ENCODE results near the gene TSTD1.
"Not testable (repeated sequence)": the region's sequence is repeated elsewhere in the genome, so short reads cannot be mapped to it uniquely, and the experiment has no call there.

DNA sequence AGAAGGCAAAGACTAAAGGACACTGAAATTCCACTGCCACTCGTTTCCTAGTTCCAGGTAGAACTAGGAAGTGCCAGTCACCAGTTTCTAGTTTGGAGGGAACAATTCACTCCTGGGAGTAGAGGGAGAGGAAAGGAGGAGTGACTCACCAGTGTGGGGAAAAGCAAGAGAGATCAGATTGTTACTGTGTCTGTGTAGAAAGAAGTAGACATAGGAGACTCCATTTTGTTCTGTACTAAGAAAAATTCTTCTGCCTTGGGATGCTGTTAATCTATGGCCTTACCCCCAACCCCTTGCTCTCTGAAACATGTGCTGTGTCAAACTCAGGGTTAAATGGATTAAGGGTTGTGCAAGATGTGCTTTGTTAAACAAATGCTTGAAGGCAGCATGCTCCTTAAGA is 22.1 kb downstream of the TSTD1 start:
- TF ChIP-seq, protein P1, sequence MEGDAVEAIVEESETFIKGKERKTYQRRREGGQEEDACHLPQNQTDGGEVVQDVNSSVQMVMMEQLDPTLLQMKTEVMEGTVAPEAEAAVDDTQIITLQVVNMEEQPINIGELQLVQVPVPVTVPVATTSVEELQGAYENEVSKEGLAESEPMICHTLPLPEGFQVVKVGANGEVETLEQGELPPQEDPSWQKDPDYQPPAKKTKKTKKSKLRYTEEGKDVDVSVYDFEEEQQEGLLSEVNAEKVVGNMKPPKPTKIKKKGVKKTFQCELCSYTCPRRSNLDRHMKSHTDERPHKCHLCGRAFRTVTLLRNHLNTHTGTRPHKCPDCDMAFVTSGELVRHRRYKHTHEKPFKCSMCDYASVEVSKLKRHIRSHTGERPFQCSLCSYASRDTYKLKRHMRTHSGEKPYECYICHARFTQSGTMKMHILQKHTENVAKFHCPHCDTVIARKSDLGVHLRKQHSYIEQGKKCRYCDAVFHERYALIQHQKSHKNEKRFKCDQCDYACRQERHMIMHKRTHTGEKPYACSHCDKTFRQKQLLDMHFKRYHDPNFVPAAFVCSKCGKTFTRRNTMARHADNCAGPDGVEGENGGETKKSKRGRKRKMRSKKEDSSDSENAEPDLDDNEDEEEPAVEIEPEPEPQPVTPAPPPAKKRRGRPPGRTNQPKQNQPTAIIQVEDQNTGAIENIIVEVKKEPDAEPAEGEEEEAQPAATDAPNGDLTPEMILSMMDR (IDR thresholded peaks at IDR 0.05 in 4 of 5, conservative IDR thresholded peaks at IDR 0.05 in 1 of 5): not testable (repeated sequence)
- not testable (repeated sequence) for TF ChIP-seq POLR2A (IDR thresholded peaks at IDR 0.05)

All from gastrocnemius medialis (tissue), 4 donors.